Keratinocyte (primary cell): ENCODE measurements around the gene ARHGAP1. TPM values are rescaled to one million over a fixed set of nuclear protein-coding genes. Genes with fewer than 3 reads are reported as not detected.

Source experiments
- DNase-seq: peaks from one replicate; pipeline ENCODE4 v3.0.0-alpha.2; 2011; ENCODE audit warnings: low read depth, missing footprints, low spot score
- FAIRE-seq: peaks from 2 replicates; lab custom pipeline; 2011; peaks lifted over from hg19 to GRCh38; lab: Jason Lieb, UNC
- H2AFZ ChIP-seq: 2 replicates; pipeline ENCODE4 v1.6.0; 2012; ENCODE audit warnings: low read length, control low read depth, inconsistent platforms; ENCODE audit not compliant: control insufficient read depth
- H3K27ac ChIP-seq: 2 replicates; pipeline ENCODE4 v1.5.1; 2011; ENCODE audit warnings: low read length; ENCODE audit not compliant: control insufficient read depth, insufficient read depth
- H3K27me3 ChIP-seq: 3 replicates; pipeline ENCODE4 v1.6.0; 2011; ENCODE audit warnings: low read length; ENCODE audit not compliant: control insufficient read depth, insufficient read depth; ENCODE audit errors: extremely low read depth
- H3K36me3 ChIP-seq, 2 experiments: 2 replicates in 1 of 2; 3 replicates in 1 of 2; pipeline ENCODE4 v1.5.1; 2011; ENCODE audit warnings: low read length in 2 of 2, mild to moderate bottlenecking in 1 of 2; ENCODE audit not compliant: control insufficient read depth in 2 of 2, insufficient read depth in 2 of 2; ENCODE audit errors: extremely low read depth in 1 of 2
- H3K4me1 ChIP-seq: 3 replicates; pipeline ENCODE4 v1.5.1; 2011; ENCODE audit warnings: low read length; ENCODE audit not compliant: control insufficient read depth, insufficient read depth; ENCODE audit errors: extremely low read depth
- H3K4me2 ChIP-seq: 3 replicates; pipeline ENCODE4 v1.6.0; 2011; ENCODE audit warnings: low read depth, low read length; ENCODE audit not compliant: control insufficient read depth, insufficient read depth; ENCODE audit errors: extremely low read depth
- H3K4me3 ChIP-seq, 3 experiments: fragments of 200-600 bp in 1 of 3; sonication (generic) in 1 of 3; 2 replicates in 2 of 3; 3 replicates in 1 of 3; pipeline ENCODE4 v1.5.1; 2011 to 2016; ENCODE audit warnings: low read length in 3 of 3, mild to moderate bottlenecking in 3 of 3, control low read depth in 2 of 3, inconsistent platforms in 1 of 3, low read depth in 1 of 3, mixed read lengths in 1 of 3, mixed run types in 1 of 3, moderate library complexity in 1 of 3; ENCODE audit not compliant: control insufficient read depth in 2 of 3, insufficient read depth in 2 of 3; ENCODE audit errors: extremely low read depth in 1 of 3
- H3K79me2 ChIP-seq: 2 replicates; pipeline ENCODE4 v1.6.0; 2012; ENCODE audit warnings: low read length; ENCODE audit not compliant: control insufficient read depth, insufficient read depth
- H3K9ac ChIP-seq: 3 replicates; pipeline ENCODE4 v1.6.0; 2011; ENCODE audit warnings: low read length; ENCODE audit not compliant: control insufficient read depth, insufficient read depth; ENCODE audit errors: extremely low read depth
- H3K9me1 ChIP-seq: 3 replicates; pipeline ENCODE4 v1.6.0; 2011; ENCODE audit warnings: low read length; ENCODE audit not compliant: control insufficient read depth, insufficient read depth; ENCODE audit errors: extremely low read depth
- H3K9me3 ChIP-seq: 2 replicates; pipeline ENCODE4 v1.5.1; 2012; ENCODE audit warnings: low read depth, low read length; ENCODE audit not compliant: control insufficient read depth
- H4K20me1 ChIP-seq: 3 replicates; pipeline ENCODE4 v1.6.0; 2011; ENCODE audit warnings: low read length; ENCODE audit not compliant: control insufficient read depth, insufficient read depth; ENCODE audit errors: extremely low read depth
- EZH2 ChIP-seq: IDR thresholded peaks from one replicate; pipeline ENCODE4 v1.6.1; 2012; ENCODE audit warnings: inconsistent platforms, mild to moderate bottlenecking, low read length, moderate library complexity
- dilution Hi-C: fragments of 300-500 bp; cut with MboI; formaldehyde crosslinking; loops from one replicate; pipeline ENCODE4 v1.7.0; 2020; ENCODE audit warnings: low sequenced_read_pairs; ENCODE audit not compliant: extremely low pct_ligation_motif_present
- polyA plus RNA-seq, 5 experiments: library from polyadenylated mRNA; depleted of rRNA in 3 of 5; stranded (reverse) in 3 of 5; stranded (forward) in 1 of 5; unstranded in 1 of 5; fragments of >200 nt; gene quantifications; 1 replicate in 1 of 5; 2 replicates in 3 of 5; 3 replicates in 1 of 5; pipeline versions ENCODE4 v1.2.1 to v1.2.3, GENCODE V29; 2011 to 2012; ENCODE audit warnings: missing spikeins in 2 of 5, low read depth in 1 of 5, low replicate concordance in 1 of 5
- TF ChIP-seq, protein P1 (sequence below), 3 experiments: IDR thresholded peaks in 1 of 3; conservative IDR thresholded peaks in 1 of 3; optimal IDR thresholded peaks in 1 of 3; 2 replicates in 2 of 3; 3 replicates in 1 of 3; pipeline versions ENCODE3 to v1.5.1; 2011; ENCODE audit warnings: low read length in 3 of 3, mild to moderate bottlenecking in 3 of 3, moderate library complexity in 2 of 3, control low read depth in 1 of 3, inconsistent platforms in 1 of 3; ENCODE audit not compliant: insufficient read depth in 2 of 3; ENCODE audit errors: extremely low read depth in 1 of 3

ARHGAP1 gene
- polyA plus RNA-seq, 1 donor (not counting 4 experiments of a cell fraction or from before 2014, with no cell fraction given), result 19.5 TPM

DNA sequence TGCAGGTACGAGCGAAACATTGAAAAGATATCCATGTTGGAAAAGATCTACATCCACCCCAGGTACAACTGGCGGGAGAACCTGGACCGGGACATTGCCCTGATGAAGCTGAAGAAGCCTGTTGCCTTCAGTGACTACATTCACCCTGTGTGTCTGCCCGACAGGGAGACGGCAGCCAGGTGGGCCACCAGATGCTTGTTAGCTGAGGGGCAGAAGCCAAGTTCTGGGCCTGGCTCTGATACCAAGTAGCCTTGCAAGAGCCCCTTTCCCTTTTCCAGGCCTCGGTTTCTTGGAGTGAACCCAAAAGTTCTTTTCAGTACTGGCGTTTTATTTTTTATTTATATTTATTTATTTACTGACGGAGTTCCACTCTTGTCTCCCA, 28.2 kb upstream of the ARHGAP1 start:
- Histone ChIP-seq H3K9me1 (no peaks in the 10 kb centered on the region), H3K4me2 (no peak overlapping the region), H3K4me1 (no peaks in the 10 kb centered on the region), H4K20me1 (no peaks in the 10 kb centered on the region), H3K9me3 (no peaks in the 10 kb centered on the region), H3K4me3 (no peak overlapping the region), H3K79me2 (no peaks in the 10 kb centered on the region), H3K27me3 (no peaks in the 10 kb centered on the region), H3K36me3 (no peaks in the 10 kb centered on the region), H3K9ac (no peak overlapping the region), H3K27ac (no peak overlapping the region), H2AFZ (no peak overlapping the region)
- FAIRE-seq (no peak), DNase-seq (no peak)
- TF ChIP-seq, protein P1, sequence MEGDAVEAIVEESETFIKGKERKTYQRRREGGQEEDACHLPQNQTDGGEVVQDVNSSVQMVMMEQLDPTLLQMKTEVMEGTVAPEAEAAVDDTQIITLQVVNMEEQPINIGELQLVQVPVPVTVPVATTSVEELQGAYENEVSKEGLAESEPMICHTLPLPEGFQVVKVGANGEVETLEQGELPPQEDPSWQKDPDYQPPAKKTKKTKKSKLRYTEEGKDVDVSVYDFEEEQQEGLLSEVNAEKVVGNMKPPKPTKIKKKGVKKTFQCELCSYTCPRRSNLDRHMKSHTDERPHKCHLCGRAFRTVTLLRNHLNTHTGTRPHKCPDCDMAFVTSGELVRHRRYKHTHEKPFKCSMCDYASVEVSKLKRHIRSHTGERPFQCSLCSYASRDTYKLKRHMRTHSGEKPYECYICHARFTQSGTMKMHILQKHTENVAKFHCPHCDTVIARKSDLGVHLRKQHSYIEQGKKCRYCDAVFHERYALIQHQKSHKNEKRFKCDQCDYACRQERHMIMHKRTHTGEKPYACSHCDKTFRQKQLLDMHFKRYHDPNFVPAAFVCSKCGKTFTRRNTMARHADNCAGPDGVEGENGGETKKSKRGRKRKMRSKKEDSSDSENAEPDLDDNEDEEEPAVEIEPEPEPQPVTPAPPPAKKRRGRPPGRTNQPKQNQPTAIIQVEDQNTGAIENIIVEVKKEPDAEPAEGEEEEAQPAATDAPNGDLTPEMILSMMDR (optimal IDR thresholded peaks at IDR 0.05 in 1 of 3, IDR thresholded peaks at IDR 0.05 in 1 of 3, conservative IDR thresholded peaks at IDR 0.05 in 1 of 3; ENCODE audit: extremely low read depth in 1 of 3, insufficient read depth in 2 of 3, low read length in 3 of 3), result no peak
- TF ChIP-seq EZH2, result no peak
- dilution Hi-C loops, result no loop called here

GRCh38 chr11:46727952-46728658, 27.7 kb upstream of the ARHGAP1 start:
- no peak overlapping the region for H3K4me2 ChIP-seq
- no peak overlapping the region for H3K9ac ChIP-seq
- DNase-seq (no peak), FAIRE-seq (no peak)
- dilution Hi-C loops, result no loop called here
- no peak overlapping the region for H3K4me3 ChIP-seq
- TF ChIP-seq, protein P1 (optimal IDR thresholded peaks at IDR 0.05 in 1 of 3, IDR thresholded peaks at IDR 0.05 in 1 of 3, conservative IDR thresholded peaks at IDR 0.05 in 1 of 3; ENCODE audit: extremely low read depth in 1 of 3, insufficient read depth in 2 of 3, low read length in 3 of 3), result no peak
- TF ChIP-seq EZH2, result no peak
- no peaks in the 10 kb centered on the region for H3K36me3 ChIP-seq
- no peak overlapping the region for H2AFZ ChIP-seq
- no peaks in the 10 kb centered on the region for H4K20me1 ChIP-seq
- H3K9me1 ChIP-seq, result no peaks in the 10 kb centered on the region
- H3K27ac ChIP-seq, result no peak overlapping the region
- no peaks in the 10 kb centered on the region for H3K9me3 ChIP-seq
- no peaks in the 10 kb centered on the region for H3K27me3 ChIP-seq
- no peaks in the 10 kb centered on the region for H3K79me2 ChIP-seq
- H3K4me1 ChIP-seq, result no peaks in the 10 kb centered on the region
